HG02571 (cell line): ENCODE data around the gene FREM2.

Experiments used
- ATAC-seq: cut with Tn5 transposase; IDR thresholded peaks from one replicate; pipeline ENCODE4 v1.9.1; 2021; ENCODE audit warnings: mild to moderate bottlenecking, moderate library complexity; ENCODE audit not compliant: unreplicated experiment

The FREM2 gene

GRCh38 chr13:38883783-38884182 is 196.9 kb downstream of the FREM2 start:
- ATAC-seq: no peak

GRCh38 chr13:38888309-38888708 is 201.4 kb downstream of the FREM2 start:
- ATAC-seq: no peak

GRCh38 chr13:38895075-38895474 is 208.2 kb downstream of the FREM2 start:
- ATAC-seq: no peak

GRCh38 chr13:38897521-38897920 is 210.6 kb downstream of the FREM2 start:
- ATAC-seq: no peak

- ATAC-seq: no peak
Measured at GRCh38 chr13:38898481-38898880, 211.6 kb downstream of the FREM2 start.

- ATAC-seq: no peak
Measured at GRCh38 chr13:38899571-38899970, 212.7 kb downstream of the FREM2 start.

GRCh38 chr13:38900188-38900587 is 213.3 kb downstream of the FREM2 start:
- ATAC-seq: no peak

GRCh38 chr13:38902551-38902950 is 215.7 kb downstream of the FREM2 start:
- ATAC-seq: no peak

- ATAC-seq: no peak
Measured at GRCh38 chr13:38905081-38905480, 218.2 kb downstream of the FREM2 start.

- no peak for ATAC-seq
Measured at GRCh38 chr13:38905861-38906260, 219.0 kb downstream of the FREM2 start.

- ATAC-seq: no peak
Measured at GRCh38 chr13:38908574-38908973, 221.7 kb downstream of the FREM2 start.

- no peak for ATAC-seq
Measured at GRCh38 chr13:38914070-38914469, 227.2 kb downstream of the FREM2 start.

- ATAC-seq: no peak
Measured at GRCh38 chr13:38921081-38921480, 234.2 kb downstream of the FREM2 start.

- ATAC-seq: no peak
Measured at GRCh38 chr13:38922170-38922569, 235.3 kb downstream of the FREM2 start.

- no peak for ATAC-seq
Measured at GRCh38 chr13:38933786-38934185, 246.9 kb downstream of the FREM2 start.
